Kidney (tissue), 14 donors: ENCODE data around the gene PANK4. TPM values are rescaled to one million over a fixed set of nuclear protein-coding genes. Genes with fewer than 3 reads are reported as not detected.

ENCODE experiments used
- DNase-seq, 5 donors: peaks; one replicate each; pipeline ENCODE4 v3.0.0-alpha.2; 2013 to 2020
- FAIRE-seq: peaks from 2 replicates; lab custom pipeline; 2012; peaks lifted over from hg19 to GRCh38; lab: Jason Lieb, UNC
- H3K27ac ChIP-seq, 2 donors: one replicate each; pipeline ENCODE4 v1.7.0; 2013; ENCODE audit warnings: low read depth in 2 of 2, low read length in 2 of 2, inconsistent platforms in 1 of 2
- H3K27me3 ChIP-seq: one replicate; pipeline ENCODE4 v1.7.1; 2013; ENCODE audit warnings: low read length, inconsistent platforms; ENCODE audit not compliant: control insufficient read depth, insufficient read depth
- H3K36me3 ChIP-seq, 3 donors: one replicate each; pipeline versions ENCODE4 v1.7.0 to v1.7.1; 2013; ENCODE audit warnings: low read length in 3 of 3, control low read depth in 1 of 3, inconsistent platforms in 1 of 3; ENCODE audit not compliant: insufficient read depth in 3 of 3, control insufficient read depth in 2 of 3
- H3K4me1 ChIP-seq, 3 donors: one replicate each; pipeline versions ENCODE4 v1.7.0 to v1.7.1; 2013; ENCODE audit warnings: low read length in 3 of 3, inconsistent platforms in 1 of 3, low read depth in 1 of 3; ENCODE audit not compliant: control insufficient read depth in 2 of 3, insufficient read depth in 2 of 3
- H3K4me3 ChIP-seq, 3 donors: one replicate each; pipeline versions ENCODE4 v1.7.0 to v1.8.1; 2013; ENCODE audit warnings: low read length in 3 of 3, control low read depth in 1 of 3, inconsistent platforms in 1 of 3
- H3K9ac ChIP-seq, 3 donors: one replicate each; pipeline versions ENCODE4 v1.7.0 to v1.7.1; 2013; ENCODE audit warnings: low read length in 3 of 3, control low read depth in 1 of 3, inconsistent platforms in 1 of 3
- H3K9me3 ChIP-seq, 3 donors: one replicate each; pipeline versions ENCODE4 v1.7.0 to v1.7.1; 2013; ENCODE audit warnings: low read length in 3 of 3, control low read depth in 1 of 3, inconsistent platforms in 1 of 3; ENCODE audit not compliant: control insufficient read depth in 2 of 3, insufficient read depth in 1 of 3
- CTCF ChIP-seq: IDR thresholded peaks from 3 replicates; pipeline ENCODE4 v1.5.1; 2012; ENCODE audit warnings: mild to moderate bottlenecking, moderate library complexity, borderline replicate concordance; ENCODE audit not compliant: insufficient read depth; ENCODE audit errors: extremely low read depth
- intact Hi-C: fragments of 100-400 bp; cut with DNase I; formaldehyde crosslinking; loops from one replicate; pipeline ENCODE4 v1.11.1; 2022
- polyA plus RNA-seq: library from polyadenylated mRNA; stranded (reverse); fragments of 350-450 nt; fragmentation: Illumina TruSeq; extraction: RNeasy Lipid Tissue Mini Kit (QIAGEN cat#74804); gene quantifications from one replicate; pipeline ENCODE4 v1.2.3, GENCODE V29; 2014; ENCODE audit warnings: low read depth, low replicate concordance; ENCODE audit not compliant: insufficient read depth
- total RNA-seq: library from RNA; stranded (reverse); fragmentation: NEBNext Ultra II Directional; extraction: Animal tissue kit (Norgen Biotek cat#: 25700); gene quantifications from one replicate; pipeline ENCODE4 v1.2.1, GENCODE V29; 2021
- donor health status: control.
- donor health status: control.
- donor health status: control.
- donor health status: control.
- donor health status: control.
- donor health status: DM: yes; HTN: yes; CAD: no.
- donor health status: Normal renal cell carcinoma (clear cell type).

PANK4 gene
- total and polyA plus RNA-seq, 2 donors from 2014 or later: 13.3 to 33.7 TPM

DNA sequence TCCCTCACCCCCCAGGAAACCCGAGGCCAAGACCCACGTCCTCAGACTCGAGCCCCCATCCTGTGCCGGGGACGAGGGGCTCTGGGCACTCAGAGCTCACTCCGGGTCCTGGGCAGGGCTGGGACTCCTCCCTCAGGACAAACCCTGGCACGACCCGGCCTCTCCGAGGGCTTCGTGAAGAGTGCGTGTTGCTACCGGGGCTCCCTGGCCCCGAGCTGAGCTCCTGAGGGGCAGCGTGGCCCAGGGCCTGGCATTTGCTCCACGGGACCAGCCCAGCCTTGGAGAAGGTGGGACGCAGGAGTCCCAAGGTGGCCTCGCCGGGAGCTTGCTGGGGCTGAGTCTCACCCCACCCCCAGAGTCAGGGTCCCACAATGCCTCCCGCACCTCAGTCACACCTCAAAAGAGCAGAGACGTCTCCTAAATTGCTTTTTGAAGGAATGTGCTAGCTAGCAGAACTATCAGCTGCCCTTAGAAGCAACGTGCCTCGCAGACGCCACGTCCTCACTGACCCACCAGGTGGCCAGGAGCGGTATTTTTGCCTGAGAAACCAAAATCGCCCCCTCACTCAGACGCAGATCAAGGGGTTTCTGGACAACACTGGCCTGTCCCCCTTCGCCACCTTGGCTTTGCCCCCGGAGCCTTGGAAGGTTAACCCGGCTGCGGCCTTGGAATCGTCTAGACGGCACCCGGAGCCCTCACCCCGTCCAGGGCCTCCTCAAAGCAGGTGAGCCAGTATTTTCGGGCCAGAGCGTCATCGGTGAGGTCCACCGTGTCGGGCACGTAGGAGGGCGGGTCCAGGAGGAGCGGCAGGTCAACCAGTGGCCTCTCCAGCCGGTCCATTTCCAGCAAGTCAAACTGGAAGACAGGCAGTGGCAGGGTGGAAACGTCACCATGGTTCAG is 11.3 kb downstream of the PANK4 start:
- Histone ChIP-seq H3K4me3 (no peak overlapping the region), H3K9ac (no peak overlapping the region), H3K27ac (no peak overlapping the region), H3K4me1 (no peaks in the 10 kb centered on the region), H3K27me3 (no peaks in the 10 kb centered on the region), H3K9me3 (no peaks in the 10 kb centered on the region), H3K36me3 (peaks cover 0 to 54% (median 44%) of the 10 kb centered on the region in 3 donors)
- intact Hi-C loops: no loop called here
- no peak for TF ChIP-seq CTCF
- no peak for FAIRE-seq
- DNase-seq: no peak

GRCh38 chr1:2513939-2514652 is 12.3 kb downstream of the PANK4 start:
- FAIRE-seq (no peak), DNase-seq (peak in 1 of 5 donors; percentile 52)
- Histone ChIP-seq H3K4me3 (no peak overlapping the region), H3K4me1 (no peaks in the 10 kb centered on the region), H3K9ac (no peak overlapping the region), H3K36me3 (peaks cover 0 to 52% (median 44%) of the 10 kb centered on the region in 3 donors), H3K27me3 (no peaks in the 10 kb centered on the region), H3K27ac (no peak overlapping the region), H3K9me3 (no peaks in the 10 kb centered on the region)
- TF ChIP-seq CTCF: no peak
- intact Hi-C loops: no loop called here

- intact Hi-C loops: no loop called here
- Histone ChIP-seq H3K9me3 (no peaks in the 10 kb centered on the region), H3K27me3 (no peaks in the 10 kb centered on the region), H3K4me3 (no peak overlapping the region), H3K27ac (no peak overlapping the region), H3K4me1 (no peaks in the 10 kb centered on the region), H3K9ac (no peak overlapping the region), H3K36me3 (peaks cover 0 to 41% (median 33%) of the 10 kb centered on the region in 3 donors)
- no peak for DNase-seq
- TF ChIP-seq CTCF: no peak
- FAIRE-seq: no peak
These were observed 13.5 kb downstream of the PANK4 start for GRCh38 chr1:2512862-2513421.
